K562 (cell line): ENCODE results near the gene CLK3. TPM values are rescaled to one million over a fixed set of nuclear protein-coding genes. Genes with fewer than 3 reads are reported as not detected.
A peak's percentile ranks its signal among the peaks of the same experiment; 100 is the strongest.
"Not testable (repeated sequence)": the region's sequence is repeated elsewhere in the genome, so short reads cannot be mapped to it uniquely, and the experiment has no call there.

ENCODE experiments used
- ATAC-seq: fragments of 200-7000 bp; cut with Tn5 transposase; 3 replicates; pipeline ENCODE4 v1.9.1; 2020; ENCODE audit warnings: moderate library complexity
- BruUV-seq: library from RNA; stranded (reverse); fragments of 400-500 nt; replicated peaks from 2 replicates; lab custom pipeline; 2021; lab: Mats Ljungman, UMichigan
- CTCF ChIA-PET: fragments of 300-600 bp; formaldehyde crosslinking; extraction: SDS; loops from one replicate; lab custom pipeline; 2021; ENCODE audit warnings: low intra/inter-chr PET ratio; lab: Yijun Ruan, JAX
- POLR2A ChIA-PET: fragments of 300-600, 350-650 bp; sonication (Branson Sonifier 250); formaldehyde crosslinking; extraction: SDS; loops from one replicate; lab custom pipeline; 2021; ENCODE audit warnings: antibody characterized with exemption, inconsistent platforms; lab: Yijun Ruan, JAX
- DNase-seq, 4 experiments: peaks; one replicate each; pipeline versions ENCODE4 v3.0.0 to v3.0.0-alpha.2; 2011 to 2018; ENCODE audit warnings: low spot score in 3 of 4, mixed read lengths in 3 of 4; ENCODE audit errors: extremely low read depth in 1 of 4
- FAIRE-seq: peaks from 2 replicates; lab custom pipeline; 2011; peaks lifted over from hg19 to GRCh38; lab: Jason Lieb, UNC
- H2AFZ ChIP-seq: 2 replicates; pipeline ENCODE4 v1.6.0; 2011; ENCODE audit warnings: low read depth, low read length, control low read depth, inconsistent platforms
- H3K27ac ChIP-seq: fragments of 200-600 bp; 3 replicates; pipeline ENCODE4 v1.8.0; 2011; ENCODE audit warnings: low read depth, mild to moderate bottlenecking, control low read depth, inconsistent platforms, low read length, moderate library complexity, mixed read lengths; ENCODE audit errors: extremely low read depth
- H3K27me3 ChIP-seq, 2 experiments: fragments of 300-600 bp in 1 of 2; 2 replicates in 1 of 2; 3 replicates in 1 of 2; pipeline versions ENCODE4 v1.6.0 to v1.8.0; 2011; ENCODE audit warnings: inconsistent platforms in 2 of 2, low read length in 2 of 2, mild to moderate bottlenecking in 1 of 2, mixed read lengths in 1 of 2, moderate library complexity in 1 of 2; ENCODE audit not compliant: control insufficient read depth in 2 of 2, insufficient read depth in 2 of 2
- H3K36me3 ChIP-seq: fragments of 300-600 bp; 3 replicates; pipeline ENCODE4 v1.8.0; 2011; ENCODE audit warnings: mild to moderate bottlenecking, low read length, inconsistent platforms; ENCODE audit not compliant: control insufficient read depth, insufficient read depth
- H3K4me1 ChIP-seq, 2 experiments: fragments of 200-600 bp in 1 of 2; replicated peaks in 1 of 2; 2 replicates in 1 of 2; 3 replicates in 1 of 2; pipeline versions ENCODE4 v1.5.1 to v1.8.0; 2011; ENCODE audit warnings: inconsistent platforms in 2 of 2, low read length in 2 of 2, mild to moderate bottlenecking in 1 of 2, mixed read lengths in 1 of 2, moderate library complexity in 1 of 2; ENCODE audit not compliant: control insufficient read depth in 2 of 2, insufficient read depth in 2 of 2
- H3K4me2 ChIP-seq: 2 replicates; pipeline ENCODE4 v1.6.1; 2011; ENCODE audit warnings: low read length, control low read depth, inconsistent platforms, mixed read lengths; ENCODE audit not compliant: insufficient read depth
- H3K4me3 ChIP-seq: fragments of 200-600 bp; sonication (generic), shearing (Covaris generic); 2 replicates; pipeline ENCODE4 v1.5.1; 2016; ENCODE audit warnings: control low read depth, inconsistent platforms
- H3K79me2 ChIP-seq: fragments of 200-600 bp; 3 replicates; pipeline ENCODE4 v1.8.0; 2011; ENCODE audit warnings: low read length, inconsistent platforms; ENCODE audit not compliant: control insufficient read depth, insufficient read depth
- H3K9ac ChIP-seq, 2 experiments: 2 replicates each; pipeline versions ENCODE4 v1.6.0 to v1.6.1; 2011; ENCODE audit warnings: low read depth in 2 of 2, low read length in 2 of 2, control low read depth in 1 of 2, inconsistent platforms in 1 of 2, mild to moderate bottlenecking in 1 of 2, mixed read lengths in 1 of 2; ENCODE audit not compliant: insufficient read depth in 1 of 2
- H3K9me1 ChIP-seq: one replicate; pipeline ENCODE4 v1.6.0; 2011; ENCODE audit warnings: inconsistent platforms, mild to moderate bottlenecking, low read length, moderate library complexity; ENCODE audit not compliant: control insufficient read depth, insufficient read depth
- H3K9me3 ChIP-seq: replicated peaks from 2 replicates; pipeline ENCODE4 v1.5.1; 2011; ENCODE audit warnings: low read depth, low read length, inconsistent platforms; ENCODE audit not compliant: control insufficient read depth, insufficient read depth
- H4K20me1 ChIP-seq: replicated peaks from 2 replicates; pipeline ENCODE4 v1.6.1; 2011; ENCODE audit warnings: low read length, inconsistent platforms, mixed read lengths; ENCODE audit not compliant: control insufficient read depth, insufficient read depth
- BRD9 ChIP-seq: fragments of 450-650 bp; IDR thresholded peaks from 2 replicates; pipeline ENCODE4 v1.6.1; 2018; ENCODE audit warnings: low read depth; ENCODE audit not compliant: partially characterized antibody
- L3MBTL2 ChIP-seq: fragments of 450-650 bp; IDR thresholded peaks from 2 replicates; pipeline ENCODE4 v1.6.1; 2016; ENCODE audit warnings: mild to moderate bottlenecking, moderate library complexity
- NFIC ChIP-seq: fragments of 450-650 bp; IDR thresholded peaks from 2 replicates; pipeline ENCODE4 v1.6.1; 2017; ENCODE audit warnings: mild to moderate bottlenecking, inconsistent platforms
- POU5F1 ChIP-seq: fragments of 150-350 bp; IDR thresholded peaks from 2 replicates; pipeline ENCODE4 v1.6.1; 2014; ENCODE audit warnings: borderline replicate concordance, low read length, low read depth, mild to moderate bottlenecking; ENCODE audit not compliant: partially characterized antibody
- TCF3 ChIP-seq: sonication (generic); formaldehyde crosslinking; IDR thresholded peaks from 2 replicates; pipeline ENCODE4 v1.4.0; 2020; ENCODE audit warnings: mild to moderate bottlenecking, missing genetic modification reagents
- ZC3H4 ChIP-seq: sonication (generic); formaldehyde crosslinking; IDR thresholded peaks from 2 replicates; pipeline ENCODE4 v1.9.0; 2021; ENCODE audit warnings: missing genetic modification reagents, borderline replicate concordance
- ZZZ3 ChIP-seq: fragments of 450-650 bp; IDR thresholded peaks from 2 replicates; pipeline ENCODE4 v1.6.1; 2016; ENCODE audit warnings: antibody characterized with exemption, mild to moderate bottlenecking, moderate library complexity
- WGBS: fragments of 100-300 bp; shearing (Covaris generic); methylation state at CpG from one replicate; pipeline ENCODE4 v1.1.6; 2016; ENCODE audit warnings: low coverage, mixed read lengths; ENCODE audit not compliant: insufficient coverage; ENCODE audit errors: missing lambda C conversion rate; 5-methylcytosine and 5-hydroxymethylcytosine counted together
- in situ Hi-C: fragments of 300-500 bp; cut with MboI; formaldehyde crosslinking; loops from 4 replicates; pipeline ENCODE4 v1.15.0; 2018; ENCODE audit warnings: inconsistent platforms, mixed read lengths
- intact Hi-C: fragments of 100-400 bp; cut with micrococcal nuclease; formaldehyde crosslinking; loops from 2 replicates; pipeline ENCODE4 v1.14.2; 2022
- polyA plus RNA-seq, 8 experiments: library from polyadenylated mRNA; depleted of rRNA in 4 of 8; stranded (reverse) in 5 of 8; unstranded in 3 of 8; fragments of >200 nt; fragmentation: Nextera tagmentation in 2 of 8; fragmentation: Illumina TruSeq in 1 of 8; extraction: Ambion mirVana in 2 of 8; extraction: Trizol in 1 of 8; gene quantifications; 2 replicates each; pipeline versions ENCODE4 v1.2.1 to v1.2.3, GENCODE V29; 2011 to 2014; ENCODE audit warnings: inconsistent platforms in 1 of 8, missing spikeins in 1 of 8
- total RNA-seq, 7 experiments: library from RNA; depleted of rRNA in 6 of 7; stranded (reverse); fragments of >200 nt in 6 of 7; fragmentation: Illumina TruSeq in 2 of 7; extraction: Trizol in 2 of 7; gene quantifications; 2 replicates each; pipeline versions ENCODE4 v1.2.1 to v1.2.3, GENCODE V29; 2011 to 2021; ENCODE audit warnings: low replicate concordance in 1 of 7
- TF ChIP-seq, protein P1 (sequence below): fragments of 250-450 bp; sonication (Bioruptor Pico); IDR thresholded peaks from 2 replicates; pipeline ENCODE4 v1.8.0; 2022; ENCODE audit warnings: inconsistent platforms
- TF ChIP-seq, protein P2 (sequence below): fragments of 450-650 bp; formaldehyde crosslinking; IDR thresholded peaks from 2 replicates; pipeline ENCODE4 v1.4.0; 2020; ENCODE audit warnings: mild to moderate bottlenecking, mixed read lengths

Gene CLK3
- total and polyA plus RNA-seq, 9 of the 15 experiments (the other 6 are each of a cell fraction or from before 2014, with no cell fraction given) = 1.2 to 95.2 (median 51.7) TPM

DNA sequence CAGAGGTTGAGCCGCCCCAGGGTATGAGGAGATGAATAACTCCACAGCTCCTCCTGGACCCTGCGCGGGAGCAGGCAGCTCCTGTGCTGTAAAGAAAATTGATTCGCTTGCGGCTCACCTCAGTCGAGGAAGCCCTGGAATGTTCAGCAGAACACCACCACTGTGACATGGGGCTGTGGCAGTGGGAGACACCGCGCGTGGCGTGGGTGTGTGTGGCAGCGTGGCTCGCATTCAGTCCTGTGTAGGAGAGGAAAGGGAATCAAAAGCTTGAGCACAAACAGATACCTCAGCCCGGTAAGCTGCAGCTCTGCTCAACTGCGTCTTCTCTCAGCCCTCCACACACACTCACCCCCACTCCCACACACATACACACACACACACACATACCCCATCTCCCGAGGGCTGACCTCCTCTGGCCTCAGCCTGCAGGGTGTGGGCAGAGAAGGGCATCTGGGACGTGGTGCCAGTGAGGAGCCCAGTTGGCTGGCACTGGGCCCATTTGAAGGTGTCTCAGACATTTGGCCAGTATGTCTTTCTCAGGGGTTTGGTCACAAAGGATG is 18.4 kb upstream of the CLK3 start:
- H3K4me3 ChIP-seq, in situ Hi-C loops, H3K4me2 ChIP-seq, DNase-seq, ATAC-seq, CTCF ChIA-PET, FAIRE-seq: not testable (repeated sequence)
- peaks cover 17% of the 10 kb centered on the region for H3K79me2 ChIP-seq
- TF ChIP-seq NFIC = 0 out of 2 replicates have a peak, but pooled peaks have one; percentile 18
- TF ChIP-seq, all 486 proteins: peak for 1; not testable (repeated sequence) for 485
- 85% methylated on average over 11 of the region's 16 CpGs for WGBS
- H3K9me3 ChIP-seq, H3K9ac ChIP-seq, H4K20me1 ChIP-seq, H2AFZ ChIP-seq, H3K36me3 ChIP-seq, H3K27ac ChIP-seq, H3K9me1 ChIP-seq, H3K27me3 ChIP-seq, BruUV-seq: not testable (repeated sequence)
- POLR2A ChIA-PET = interaction anchor here (0.7 to 8.4 kb wide), 2 partner anchors 16 to 312 kb away, joined by 3 to 111 read pairs; partner anchors contain the start of gene CLK3
- intact Hi-C loops = loop anchor here (5.0 kb wide), 1 partner anchor 50 kb away; no protein-coding TSS in a partner anchor
- H3K4me1 ChIP-seq = peaks cover 11 to 32% of the 10 kb centered on the region in 2 experiments; a peak in 4 of 5 replicates

DNA sequence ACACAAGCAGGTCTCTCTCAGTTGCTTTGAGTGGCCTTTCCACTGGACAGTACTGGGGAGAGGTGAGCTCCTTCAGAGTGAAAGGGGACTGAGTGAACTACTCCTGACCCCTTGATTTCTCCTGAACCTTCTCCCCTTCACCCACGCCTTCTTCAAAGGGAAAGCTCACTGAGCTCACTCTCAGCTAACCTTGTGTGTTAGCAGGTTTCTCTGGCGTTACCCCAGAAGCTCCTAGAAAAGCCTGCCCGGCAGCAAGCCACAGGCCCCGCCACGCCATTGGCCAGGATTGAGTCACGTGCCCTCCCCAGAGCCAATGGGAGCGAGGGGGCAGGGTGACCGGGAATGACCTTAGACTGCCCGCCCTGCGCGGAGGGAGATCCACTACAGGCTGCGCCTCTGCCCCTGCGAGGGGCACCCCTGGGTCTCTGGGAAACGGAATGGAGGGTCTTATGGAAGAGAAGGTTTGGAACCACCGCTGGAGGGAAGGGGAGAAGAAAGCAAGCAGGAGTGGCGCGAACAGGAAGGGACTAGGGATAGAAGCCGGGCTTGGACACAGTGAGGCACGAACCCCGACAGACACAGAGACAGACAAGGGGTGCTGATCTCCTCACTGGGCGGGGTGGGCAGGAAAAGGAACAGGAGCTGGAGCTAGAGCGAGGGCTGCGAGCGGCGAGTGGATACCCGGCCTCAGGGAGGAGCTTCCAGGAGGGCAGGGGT is 17.4 kb upstream of the CLK3 start:
- in situ Hi-C loops (no loop called here), intact Hi-C loops (loop anchor here (5.0 kb wide), 1 partner anchor 51 kb away; no protein-coding TSS in a partner anchor)
- peaks cover 11 to 37% of the 10 kb centered on the region in 2 experiments; a peak in 4 of 5 replicates for H3K4me1 ChIP-seq
- FAIRE-seq (peak; percentile 94), ATAC-seq (peak; percentile 99), DNase-seq (peak; percentile 95 to 100 (median 100))
- H3K9ac ChIP-seq = peak overlapping the region; percentile 77 to 98
- peak overlapping the region; percentile 95 for H2AFZ ChIP-seq
- CTCF ChIA-PET = no interaction called here
- peaks cover 17% of the 10 kb centered on the region for H3K79me2 ChIP-seq
- H3K9me1 ChIP-seq = no peaks in the 10 kb centered on the region
- no peaks in the 10 kb centered on the region for H3K27me3 ChIP-seq
- H3K4me3 ChIP-seq = peak overlapping the region; percentile 46
- POLR2A ChIA-PET = interaction anchor here (0.5 to 8.4 kb wide), 12 partner anchors 9 to 442 kb away, joined by 3 to 111 read pairs (median 3); partner anchors contain the start of genes ARID3B and CLK3
- BruUV-seq = TSS peak; percentile 87
- no peaks in the 10 kb centered on the region; the same call in 2 of the 3 replicates for H3K36me3 ChIP-seq
- WGBS = 2% methylated on average over 23 of the region's 26 CpGs
- H4K20me1 ChIP-seq = no peaks in the 10 kb centered on the region
- no peaks in the 10 kb centered on the region for H3K9me3 ChIP-seq
- H3K27ac ChIP-seq = peak overlapping the region; percentile 74
- H3K4me2 ChIP-seq = peak overlapping the region; percentile 92
- peak; percentile 86 for TF ChIP-seq L3MBTL2
- no peak for TF ChIP-seq ZC3H4 (CRISPR knock-in tag)
- peak; percentile 2; the same call in 1 of the 2 replicates for TF ChIP-seq TCF3 (CRISPR knock-in tag)
- no peak for TF ChIP-seq ZZZ3
- TF ChIP-seq BRD9 = peak; percentile 56
- TF ChIP-seq, protein P1, sequence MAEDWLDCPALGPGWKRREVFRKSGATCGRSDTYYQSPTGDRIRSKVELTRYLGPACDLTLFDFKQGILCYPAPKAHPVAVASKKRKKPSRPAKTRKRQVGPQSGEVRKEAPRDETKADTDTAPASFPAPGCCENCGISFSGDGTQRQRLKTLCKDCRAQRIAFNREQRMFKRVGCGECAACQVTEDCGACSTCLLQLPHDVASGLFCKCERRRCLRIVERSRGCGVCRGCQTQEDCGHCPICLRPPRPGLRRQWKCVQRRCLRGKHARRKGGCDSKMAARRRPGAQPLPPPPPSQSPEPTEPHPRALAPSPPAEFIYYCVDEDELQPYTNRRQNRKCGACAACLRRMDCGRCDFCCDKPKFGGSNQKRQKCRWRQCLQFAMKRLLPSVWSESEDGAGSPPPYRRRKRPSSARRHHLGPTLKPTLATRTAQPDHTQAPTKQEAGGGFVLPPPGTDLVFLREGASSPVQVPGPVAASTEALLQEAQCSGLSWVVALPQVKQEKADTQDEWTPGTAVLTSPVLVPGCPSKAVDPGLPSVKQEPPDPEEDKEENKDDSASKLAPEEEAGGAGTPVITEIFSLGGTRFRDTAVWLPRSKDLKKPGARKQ (CRISPR knock-in tag) = no peak
- no peak for TF ChIP-seq POU5F1
- TF ChIP-seq, protein P2, sequence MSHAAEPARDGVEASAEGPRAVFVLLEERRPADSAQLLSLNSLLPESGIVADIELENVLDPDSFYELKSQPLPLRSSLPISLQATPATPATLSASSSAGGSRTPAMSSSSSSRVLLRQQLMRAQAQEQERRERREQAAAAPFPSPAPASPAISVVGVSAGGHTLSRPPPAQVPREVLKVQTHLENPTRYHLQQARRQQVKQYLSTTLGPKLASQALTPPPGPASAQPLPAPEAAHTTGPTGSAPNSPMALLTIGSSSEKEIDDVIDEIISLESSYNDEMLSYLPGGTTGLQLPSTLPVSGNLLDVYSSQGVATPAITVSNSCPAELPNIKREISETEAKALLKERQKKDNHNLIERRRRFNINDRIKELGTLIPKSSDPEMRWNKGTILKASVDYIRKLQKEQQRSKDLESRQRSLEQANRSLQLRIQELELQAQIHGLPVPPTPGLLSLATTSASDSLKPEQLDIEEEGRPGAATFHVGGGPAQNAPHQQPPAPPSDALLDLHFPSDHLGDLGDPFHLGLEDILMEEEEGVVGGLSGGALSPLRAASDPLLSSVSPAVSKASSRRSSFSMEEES (CRISPR knock-in tag) = peak; percentile 99
